DMS79 treated with DMSO at 0.1 percent for 48 hours (cell line): Measurements from ENCODE around the gene TRAPPC6A.
A peak's percentile ranks its signal among the peaks of the same experiment; 100 is the strongest.

Experiments
- DNase-seq: peaks from one replicate; lab custom pipeline; 2025; lab: John Stamatoyannopoulos, UW

Gene TRAPPC6A

DNA sequence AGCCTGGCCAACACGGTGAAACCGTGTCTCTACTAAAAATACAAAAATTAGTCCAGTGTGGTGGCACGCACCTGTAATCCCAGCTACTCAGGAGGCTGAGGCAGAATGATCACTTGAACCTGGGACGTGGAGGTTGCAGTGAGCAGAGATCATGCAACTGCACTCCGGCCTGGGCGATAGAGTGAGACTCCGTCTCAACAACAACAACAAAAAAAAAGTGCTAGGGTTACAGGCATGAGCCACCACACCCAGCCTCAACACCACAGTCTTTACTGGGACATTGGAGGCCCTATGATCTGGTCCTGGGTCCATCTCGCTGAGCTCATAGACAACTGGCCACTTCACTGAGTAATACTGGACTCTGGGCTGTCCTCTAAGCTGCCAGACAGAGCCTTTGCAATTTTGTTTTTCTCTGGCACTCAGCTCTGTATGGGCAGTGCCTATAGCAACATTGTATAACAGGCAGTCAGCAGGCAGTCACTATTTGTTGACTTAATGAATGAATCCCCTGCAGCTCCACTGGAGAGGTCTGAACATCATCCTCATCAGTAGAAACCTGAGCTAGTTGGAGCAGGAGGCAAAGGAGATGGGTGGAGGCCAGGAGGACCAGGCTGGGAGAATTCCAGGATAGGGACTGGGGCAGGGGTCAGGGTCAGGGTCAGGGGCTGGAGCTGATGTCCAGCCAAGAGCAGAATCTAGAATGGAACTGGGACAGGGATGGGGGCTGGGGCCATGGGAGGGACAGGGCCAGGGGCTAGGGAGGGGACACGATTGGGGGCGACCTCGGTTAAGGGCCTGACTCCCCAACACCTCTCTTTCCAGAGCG lies 8.7 kb upstream of the TRAPPC6A start:
- DNase-seq, result no peak

DNA sequence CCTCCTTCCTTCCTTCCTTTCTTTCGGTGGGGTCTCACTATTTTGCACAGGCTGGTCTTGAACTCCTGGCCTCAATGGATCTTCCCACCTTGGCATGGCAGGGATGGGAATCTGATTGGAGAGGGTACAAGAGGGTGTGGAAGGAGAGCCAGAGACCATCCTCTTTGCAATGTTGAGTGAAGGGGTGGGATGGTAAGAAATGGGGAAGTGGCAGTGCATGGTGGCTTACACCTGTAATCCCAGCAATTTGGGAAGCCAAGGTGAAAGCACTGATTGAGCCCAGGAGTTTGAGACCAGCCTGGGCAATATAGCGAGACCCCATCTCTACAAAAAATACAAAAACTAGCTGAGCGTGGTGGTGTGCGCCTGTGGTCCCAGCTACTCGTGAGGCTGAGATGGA lies 6.1 kb upstream of the TRAPPC6A start:
- DNase-seq, result no peak

DNA sequence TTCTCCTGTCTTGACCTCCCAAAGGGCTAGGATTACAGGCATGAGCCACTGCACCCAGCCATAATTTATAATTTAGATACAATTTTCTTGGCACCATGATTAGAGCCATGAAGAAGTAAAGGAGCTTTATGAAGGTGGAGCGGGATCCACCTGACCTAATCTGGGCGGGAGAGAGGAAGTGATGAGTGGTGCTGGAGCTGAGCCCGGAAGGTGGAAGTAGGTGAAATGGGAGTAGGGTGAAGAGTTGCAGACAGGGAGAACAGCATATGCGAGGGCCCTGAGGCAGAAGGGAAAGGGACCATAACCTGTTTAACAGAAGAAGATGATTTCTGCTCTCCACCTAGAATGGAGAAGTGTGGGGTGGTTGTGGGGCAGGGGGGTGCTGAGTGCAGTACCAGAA lies 4.7 kb upstream of the TRAPPC6A start:
- DNase-seq, result no peak

DNA sequence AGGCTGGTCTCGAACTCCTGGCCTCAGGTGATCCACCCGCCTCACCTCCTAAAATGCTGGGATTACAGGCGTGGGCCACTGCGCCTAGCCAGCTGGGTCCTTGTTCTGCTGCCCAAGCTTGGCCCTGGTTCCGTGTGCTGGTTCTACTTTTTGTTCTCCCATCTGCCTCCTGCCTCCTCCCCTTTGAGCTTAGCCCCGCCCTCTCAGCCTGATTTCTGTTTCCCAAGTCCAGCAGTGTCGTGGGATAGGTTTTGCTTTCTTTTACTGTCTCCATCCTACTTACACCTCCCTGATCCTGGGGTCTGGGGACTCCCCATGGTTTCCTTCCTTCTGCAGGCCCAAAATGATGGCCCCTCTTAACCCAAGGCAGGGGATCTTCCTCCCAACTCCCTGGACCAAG lies 2.9 kb upstream of the TRAPPC6A start:
- no peak for DNase-seq

DNA sequence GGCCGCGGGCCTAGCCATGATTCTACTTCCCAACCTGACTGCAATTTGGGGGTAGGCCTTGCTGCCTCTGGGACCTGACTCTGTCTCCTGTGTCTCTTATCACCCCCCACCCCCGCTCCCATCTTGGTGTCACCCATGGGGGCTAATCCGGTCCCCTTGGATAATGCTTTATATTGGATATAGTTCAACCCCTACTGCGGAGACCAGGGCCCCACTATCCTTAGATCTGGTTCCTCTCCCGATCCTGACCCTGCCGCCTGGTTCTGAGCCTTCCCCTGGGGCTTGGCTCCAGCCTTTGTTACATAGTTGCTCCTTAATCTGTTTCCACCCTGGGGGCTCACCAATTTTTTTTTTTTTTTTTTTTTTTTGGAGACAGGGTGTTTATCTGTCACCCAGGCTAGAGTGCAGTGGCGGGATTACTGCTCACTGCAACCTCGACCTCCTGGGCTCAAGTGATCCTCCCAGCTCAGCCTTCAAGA lies 1.9 kb upstream of the TRAPPC6A start:
- DNase-seq, result no peak

DNA sequence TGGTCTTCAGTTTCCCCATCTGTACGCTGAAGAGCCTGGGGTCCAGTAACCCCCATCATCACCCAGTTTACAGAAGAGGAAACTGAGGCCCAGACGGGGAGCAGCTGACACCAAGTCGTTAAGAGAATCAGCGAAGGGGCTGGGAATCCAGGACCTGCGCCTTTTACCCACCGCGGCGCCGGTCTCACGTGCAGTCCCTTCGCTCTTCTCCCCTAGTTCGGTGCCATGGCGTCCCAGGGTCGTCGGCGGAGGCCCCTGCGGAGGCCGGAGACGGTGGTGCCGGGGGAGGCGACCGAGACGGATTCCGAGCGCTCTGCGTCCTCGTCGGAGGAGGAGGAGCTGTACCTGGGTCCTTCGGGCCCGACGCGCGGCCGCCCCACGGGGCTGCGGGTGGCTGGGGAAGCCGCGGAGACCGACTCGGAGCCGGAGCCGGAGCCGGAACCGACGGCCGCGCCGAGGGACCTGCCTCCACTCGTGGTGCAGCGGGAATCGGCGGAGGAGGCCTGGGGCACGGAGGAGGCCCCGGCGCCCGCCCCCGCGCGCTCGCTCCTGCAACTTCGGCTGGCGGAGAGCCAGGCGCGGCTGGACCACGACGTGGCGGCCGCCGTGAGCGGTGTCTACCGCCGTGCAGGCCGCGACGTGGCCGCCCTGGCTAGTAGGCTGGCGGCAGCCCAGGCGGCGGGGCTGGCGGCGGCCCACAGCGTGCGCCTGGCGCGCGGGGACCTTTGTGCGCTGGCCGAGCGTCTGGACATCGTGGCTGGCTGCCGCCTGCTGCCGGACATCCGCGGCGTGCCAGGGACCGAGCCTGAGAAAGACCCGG lies 1.2 kb upstream of the TRAPPC6A start:
- DNase-seq, result no peak

DNA sequence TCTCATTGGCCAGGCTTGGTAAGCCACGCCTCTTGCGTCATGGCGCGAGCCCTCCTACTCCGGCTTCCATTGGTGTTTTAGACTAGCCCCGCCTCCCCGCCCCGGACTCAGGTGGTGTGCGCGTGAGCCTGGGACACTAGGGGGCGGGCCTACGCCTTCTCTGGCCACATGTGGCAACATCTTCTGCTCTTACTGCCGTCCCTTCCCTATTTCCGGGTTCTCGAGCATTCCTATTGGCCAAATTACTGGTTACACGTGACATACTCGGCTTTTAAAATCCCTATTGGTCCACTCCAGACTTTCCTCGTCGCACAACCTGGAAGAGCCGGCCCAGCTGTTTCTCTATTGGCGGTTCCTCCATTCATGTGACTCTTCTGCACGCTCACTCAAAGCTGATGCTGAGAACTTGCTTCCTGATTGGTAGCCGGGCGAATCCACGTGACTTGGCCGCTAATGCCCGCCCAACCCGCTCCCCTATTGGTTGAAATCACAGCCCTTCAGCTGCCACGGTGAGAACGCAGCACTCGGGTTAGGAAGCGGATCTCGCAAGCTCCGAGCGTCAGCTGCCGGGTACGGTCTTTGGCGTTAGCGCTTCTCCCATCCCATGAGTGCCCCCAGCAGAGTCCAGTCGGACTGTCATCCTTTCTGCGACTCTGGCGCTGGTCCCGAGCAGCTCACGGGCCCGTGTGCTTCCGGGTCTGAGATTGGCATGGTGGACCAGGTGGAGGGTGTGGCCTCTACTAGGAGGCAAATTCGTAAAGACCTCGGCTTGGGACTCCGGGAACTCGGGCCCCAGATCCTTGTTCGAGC lies 430 bp upstream of the TRAPPC6A start, which contains the start of gene BLOC1S3:
TSS of gene BLOC1S3 (plus strand) at position 523 of the 810 bp plus-strand sequence. CDS start 513 bp downstream, outside the sequence.
- DNase-seq, result peak; percentile 100

DNA sequence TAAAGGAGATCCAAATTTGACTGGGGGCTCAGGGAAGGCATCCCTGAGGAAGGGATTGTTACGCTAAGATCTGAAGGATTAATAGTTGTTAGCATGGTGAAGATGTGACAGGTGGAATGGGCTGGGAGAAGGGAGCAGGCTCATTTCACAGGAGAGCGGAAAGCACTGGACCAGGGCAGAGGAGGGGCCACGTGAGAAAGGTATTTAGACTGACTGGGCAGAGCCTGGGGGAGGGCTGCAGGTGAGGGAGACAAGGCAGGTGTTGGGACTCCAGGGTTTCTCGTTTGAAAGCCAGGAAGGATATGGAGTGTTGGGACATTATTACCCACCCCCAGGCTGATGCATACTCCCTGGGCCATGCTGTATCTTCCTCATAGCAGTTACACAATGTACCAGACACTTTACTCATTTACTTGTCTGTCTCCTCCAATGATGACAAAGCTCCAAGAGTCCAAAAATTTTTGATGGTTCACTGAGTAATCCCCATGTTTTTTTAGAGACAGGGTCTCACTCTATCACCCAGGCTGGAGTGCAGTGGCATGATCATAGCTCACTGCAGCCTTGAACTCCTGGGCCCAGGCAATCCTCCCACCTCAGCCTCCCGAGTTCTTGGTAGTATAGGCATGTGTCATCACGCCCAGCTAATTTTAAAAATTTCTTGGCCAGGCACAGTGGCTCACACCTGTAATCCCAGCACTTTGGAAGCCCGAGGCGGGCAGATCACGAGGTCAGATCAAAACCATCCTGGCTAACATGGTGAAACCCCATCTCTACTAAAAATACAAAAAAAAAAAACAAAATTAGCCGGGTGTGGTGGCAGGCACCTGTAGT lies 2.3 kb downstream of the TRAPPC6A start:
- peak; percentile 16 for DNase-seq

DNA sequence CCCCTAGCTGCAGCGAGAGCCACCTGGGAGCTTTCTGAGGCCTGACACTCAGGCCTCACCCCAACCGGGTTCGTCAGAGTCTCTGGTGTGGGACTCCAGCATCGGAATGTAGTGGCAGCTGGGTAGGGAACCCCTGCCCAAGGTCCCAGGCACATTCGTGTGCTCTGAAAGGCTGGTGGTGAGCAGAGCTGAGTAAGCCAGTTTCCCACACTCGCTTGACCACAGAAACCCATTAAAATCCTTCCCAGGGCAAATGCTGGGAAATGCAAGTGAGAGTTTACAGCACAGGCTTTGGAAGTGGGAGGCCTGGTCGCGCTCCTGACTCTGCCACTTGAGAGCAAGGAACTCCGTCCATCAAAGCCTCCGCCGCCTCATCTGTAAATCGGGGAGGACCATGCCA lies 4.2 kb downstream of the TRAPPC6A start:
- no peak for DNase-seq

DNA sequence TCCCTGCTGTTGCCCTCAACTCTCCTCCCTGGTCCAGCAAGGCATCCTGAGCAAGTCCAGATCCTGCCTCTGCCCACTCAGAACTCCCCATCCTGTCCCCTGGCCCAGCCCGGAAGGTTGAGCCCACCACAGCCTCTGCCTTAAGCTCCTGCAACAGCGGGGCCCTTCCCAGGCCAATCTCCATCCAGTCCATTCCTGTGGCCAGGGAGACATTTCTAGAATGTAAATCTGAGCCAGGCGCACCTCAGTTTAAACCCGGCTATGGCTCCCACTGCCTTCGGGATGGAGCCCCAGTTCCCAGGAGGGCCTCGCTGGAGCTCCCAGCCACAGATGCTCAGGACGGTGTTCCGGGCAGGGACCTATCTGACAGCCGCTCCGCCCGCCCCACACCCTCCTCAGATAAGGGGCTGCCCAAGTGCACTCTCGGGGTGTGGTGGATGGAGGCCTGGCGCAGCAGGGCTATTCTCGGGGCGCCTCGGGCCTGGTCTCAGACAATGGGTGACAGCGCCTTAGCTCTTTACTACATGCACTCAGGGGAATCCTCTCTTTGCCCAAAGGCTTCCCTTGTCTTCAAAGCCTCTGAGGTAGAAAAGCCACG lies 5.3 kb downstream of the TRAPPC6A start:
- DNase-seq, result no peak

DNA sequence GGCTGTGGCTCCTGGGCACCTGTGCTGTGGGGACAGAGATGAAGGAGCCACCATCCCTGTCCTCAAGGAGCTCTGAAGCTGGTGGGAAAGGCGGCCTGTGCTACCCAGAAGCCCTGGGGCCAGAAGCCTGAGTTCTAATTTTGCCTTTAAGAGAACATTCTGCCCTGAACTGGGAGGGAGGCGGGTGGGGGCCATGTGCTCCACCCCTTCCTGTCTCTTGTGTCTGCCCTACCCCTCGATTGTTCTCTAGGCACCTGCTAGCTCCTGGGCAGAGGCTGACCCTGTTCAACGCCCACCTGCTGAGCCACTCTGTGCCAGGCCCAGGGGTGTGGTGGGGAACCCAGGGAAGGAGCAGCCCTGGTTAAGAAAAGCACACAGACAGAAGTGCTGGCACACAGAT lies 5.9 kb downstream of the TRAPPC6A start:
- no peak for DNase-seq

DNA sequence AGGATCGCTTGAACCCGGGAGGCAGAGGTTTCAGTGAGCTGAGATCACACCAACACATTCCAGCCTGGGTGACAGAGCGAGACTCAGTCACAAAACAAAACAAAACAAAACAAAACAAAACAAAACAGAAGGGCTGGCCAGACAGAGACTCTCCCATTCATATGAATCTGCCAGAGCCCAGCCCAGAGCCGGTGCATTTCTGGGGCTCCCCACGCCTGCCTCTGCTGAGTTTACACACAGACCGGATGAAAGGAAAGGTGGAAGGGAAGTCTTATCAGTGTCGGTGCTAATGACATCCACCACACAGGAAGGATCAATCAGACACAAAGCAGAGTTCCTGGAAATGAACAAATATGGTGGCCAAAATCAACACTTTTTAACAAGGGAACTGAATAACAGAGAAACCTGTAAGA lies 6.8 kb downstream of the TRAPPC6A start:
- no peak for DNase-seq

DNA sequence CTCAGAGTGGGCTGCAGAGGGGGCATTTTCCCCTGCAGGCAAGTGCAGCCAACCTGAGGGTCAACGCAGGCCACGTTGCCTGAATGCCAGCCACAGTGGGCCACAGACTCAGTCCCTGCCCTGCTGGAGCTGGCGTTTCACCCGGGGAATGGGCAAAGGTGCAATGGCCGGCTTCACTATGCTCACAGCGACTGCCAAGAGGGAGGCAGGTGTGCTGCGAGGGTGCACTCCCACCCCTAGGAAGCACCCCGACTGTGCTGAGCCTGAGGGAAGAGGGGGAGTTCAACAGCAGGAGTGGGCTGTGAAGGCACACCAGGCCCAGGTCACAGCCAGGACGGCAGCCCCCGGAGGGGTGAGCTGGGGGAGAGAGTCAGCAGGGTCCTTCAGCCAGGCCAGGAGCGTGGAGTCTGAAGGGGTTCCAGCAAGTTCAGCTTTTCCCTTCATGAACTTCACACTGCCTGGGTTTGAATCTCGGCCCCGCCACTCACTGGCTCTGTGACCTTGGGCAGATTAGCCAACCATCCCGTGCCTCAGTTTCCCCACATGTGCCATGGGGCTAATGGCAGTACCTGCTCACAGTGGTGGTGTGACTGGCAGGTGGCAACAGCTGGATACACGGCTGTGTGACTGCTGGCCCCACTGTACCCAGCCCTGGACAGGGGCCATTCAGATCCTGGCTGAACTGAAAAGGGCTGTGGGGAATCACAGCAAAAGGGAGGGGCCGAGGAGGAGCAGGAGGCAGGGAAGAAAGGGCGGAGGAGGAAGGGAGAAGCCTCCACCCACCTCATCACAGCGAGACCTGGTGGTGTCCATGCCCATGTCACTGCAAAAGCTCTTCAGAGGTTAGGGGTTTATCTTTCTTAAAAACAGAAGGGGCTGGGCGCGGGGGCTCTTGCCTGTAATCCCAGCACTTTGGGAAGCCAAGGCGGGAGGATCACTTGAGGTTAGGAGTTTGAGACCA lies 7.6 kb downstream of the TRAPPC6A start:
- DNase-seq, result no peak

DNA sequence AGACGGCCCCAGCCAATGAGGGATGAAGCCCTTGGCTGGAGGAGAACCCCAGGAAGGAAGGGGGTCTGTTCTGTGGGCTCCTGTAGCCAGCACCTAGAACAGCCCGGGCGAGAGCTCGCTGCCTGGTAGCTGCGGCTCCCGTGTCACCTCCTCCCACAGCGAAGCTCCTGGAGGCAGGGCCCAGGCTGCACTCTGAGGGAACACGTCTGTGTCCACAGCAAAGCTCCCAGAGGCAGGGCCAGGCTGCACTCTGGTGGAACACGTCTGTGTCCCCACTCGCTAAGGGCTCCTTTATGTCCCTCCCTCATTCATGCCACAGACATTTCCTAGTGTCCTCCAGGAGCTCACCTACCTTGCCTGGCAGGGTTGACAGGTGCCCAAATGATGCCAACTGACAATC lies 8.4 kb downstream of the TRAPPC6A start:
- DNase-seq, result no peak

DNA sequence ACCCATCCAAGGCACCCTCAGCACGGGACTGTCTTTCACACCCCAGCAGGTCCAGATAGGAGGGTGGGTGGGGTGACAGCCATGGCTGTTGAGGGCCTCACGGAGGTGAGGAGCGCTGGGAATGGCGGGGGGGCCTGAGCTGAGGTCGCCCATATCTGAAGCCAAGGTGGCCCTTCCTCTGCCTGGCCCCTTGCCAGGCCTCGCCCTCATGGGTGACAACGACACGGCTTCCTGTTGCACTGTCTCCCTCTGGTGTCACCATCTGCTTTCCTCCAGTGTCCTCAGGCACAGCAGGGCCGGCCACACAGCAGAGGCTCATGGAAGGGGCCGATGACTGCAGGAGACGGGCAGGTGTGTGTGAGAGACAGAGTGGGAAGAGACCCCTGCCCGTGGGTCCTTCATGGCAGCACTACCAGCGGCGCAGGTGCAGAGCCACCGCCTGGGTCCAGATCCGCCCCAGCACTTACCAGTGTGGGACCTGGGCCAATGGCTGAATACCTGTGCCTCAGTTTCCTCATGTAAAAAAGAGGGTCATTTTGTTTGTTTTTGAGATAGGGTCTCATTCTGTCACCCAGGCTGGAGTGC lies 9.2 kb downstream of the TRAPPC6A start:
- no peak for DNase-seq

DNA sequence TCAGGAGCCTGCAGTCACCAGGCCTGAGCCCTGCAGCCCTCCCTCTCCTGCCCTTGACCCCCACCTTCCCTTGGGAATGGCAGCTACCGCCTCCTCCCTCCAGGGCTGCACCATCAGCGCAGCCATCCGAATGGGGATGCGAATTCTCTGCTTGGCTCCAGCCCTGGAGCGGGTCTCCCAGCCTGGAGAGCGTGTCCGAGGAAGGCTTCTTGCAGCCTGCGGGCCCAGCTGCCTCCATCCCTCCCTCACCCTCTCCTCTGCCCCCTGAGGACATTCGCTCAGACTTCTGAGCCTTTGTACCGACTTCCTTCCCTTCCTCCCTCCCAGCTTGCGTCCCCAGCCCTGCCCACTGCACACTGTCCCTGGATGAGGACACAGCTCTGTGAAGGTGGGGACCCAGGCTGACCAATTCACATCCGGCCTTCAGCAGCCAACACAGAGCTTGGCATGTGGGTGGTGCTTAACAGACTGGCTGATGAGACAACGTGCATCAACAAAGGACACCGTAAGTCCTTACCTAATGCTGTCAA lies 11.2 kb downstream of the TRAPPC6A start:
- no peak for DNase-seq

DNA sequence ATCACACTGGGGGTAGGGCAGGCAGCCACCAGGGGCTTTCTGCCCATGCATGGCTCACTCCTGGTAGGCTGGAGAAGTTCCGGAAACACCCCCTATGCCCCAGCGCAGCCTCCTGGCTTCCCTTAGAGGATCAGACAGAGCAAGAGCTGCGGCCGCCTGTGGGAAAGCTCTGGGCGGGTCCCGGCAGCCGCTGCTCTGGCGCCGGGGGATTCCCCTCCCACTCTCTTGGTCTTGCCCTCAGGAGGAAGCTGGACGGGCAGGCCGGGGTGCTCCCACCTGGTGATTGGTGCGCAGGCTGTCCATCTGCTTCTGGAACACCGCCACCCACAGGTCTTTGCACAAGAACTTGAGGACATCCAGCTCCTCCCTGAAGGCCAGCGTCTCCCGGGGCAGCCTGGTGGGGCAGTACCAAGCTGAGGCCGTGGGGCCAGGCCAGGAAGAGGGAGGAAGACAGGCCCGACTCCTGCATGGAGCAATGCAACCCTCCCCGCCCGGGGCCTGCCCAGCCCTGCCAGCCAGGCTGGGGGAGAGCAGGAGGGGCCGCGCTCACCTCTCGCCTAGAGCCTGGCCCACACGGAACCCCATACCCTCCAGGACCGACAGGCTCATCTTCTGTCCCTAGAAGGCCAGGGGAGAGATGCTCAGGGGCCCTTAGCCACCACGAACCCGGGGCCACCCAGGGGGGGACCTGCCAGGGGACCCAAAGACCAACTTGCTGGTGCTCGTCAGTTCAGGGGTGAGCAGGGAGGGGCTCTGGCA lies 13.3 kb downstream of the TRAPPC6A start:
- no peak for DNase-seq

DNA sequence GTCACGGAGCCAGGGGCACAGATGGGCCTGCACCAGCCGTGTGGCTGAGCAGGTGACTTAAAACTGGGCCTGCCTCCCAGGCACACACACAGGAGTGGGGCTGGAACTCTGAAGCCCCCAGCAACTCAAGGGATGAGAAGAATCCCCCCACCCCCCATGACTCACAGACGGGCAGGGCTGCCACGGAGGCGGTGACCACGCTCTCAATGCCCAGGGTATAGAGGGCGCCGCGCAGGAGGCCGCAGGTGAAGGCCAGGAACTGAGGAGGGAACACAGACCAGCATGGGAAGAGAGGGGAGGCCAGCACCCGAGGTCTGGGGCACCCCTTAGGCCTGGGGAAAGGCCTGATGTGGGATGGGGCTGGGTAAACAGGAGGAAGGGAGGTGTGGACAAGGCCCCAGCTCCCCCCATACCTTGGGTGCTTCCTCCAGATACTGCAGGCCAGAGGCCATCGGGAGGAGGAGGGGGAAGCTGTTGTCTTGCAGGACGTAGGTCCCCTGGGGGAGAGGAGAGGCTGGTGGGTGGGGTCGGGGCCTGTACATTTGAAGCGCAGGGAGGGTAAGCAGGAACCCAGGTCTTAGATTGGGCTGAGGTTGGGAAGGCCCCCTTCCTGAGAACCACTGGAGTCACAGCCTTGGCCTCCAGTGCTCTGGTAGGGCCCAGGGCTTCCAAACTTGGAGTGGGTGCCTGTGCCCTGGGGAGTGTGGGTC lies 14.1 kb downstream of the TRAPPC6A start:
- DNase-seq, result no peak
